Brain pericyte (primary cell): ENCODE data around the gene NPHP1.
"Not testable (repeated sequence)": the region's sequence is repeated elsewhere in the genome, so short reads cannot be mapped to it uniquely, and the experiment has no call there.

Experiments
- DNase-seq: peaks from one replicate; pipeline ENCODE4 v3.0.0-alpha.2; 2012; ENCODE audit warnings: low read depth, low spot score

Gene NPHP1

GRCh38 chr2:110126906-110127305 lies 77.9 kb downstream of the NPHP1 start:
- no peak for DNase-seq

GRCh38 chr2:110126086-110126773 lies 78.6 kb downstream of the NPHP1 start:
- DNase-seq, result no peak

- DNase-seq, result no peak
Observed at GRCh38 chr2:110124939-110125691, 79.7 kb downstream of the NPHP1 start.

GRCh38 chr2:110124038-110124825 lies 80.6 kb downstream of the NPHP1 start:
- no peak for DNase-seq

- no peak for DNase-seq
Observed at GRCh38 chr2:110121592-110121991, 83.2 kb downstream of the NPHP1 start.

- DNase-seq, result no peak
Observed at GRCh38 chr2:110121052-110121334, 83.8 kb downstream of the NPHP1 start.

GRCh38 chr2:110120171-110121051 lies 84.4 kb downstream of the NPHP1 start:
- no peak for DNase-seq

- no peak for DNase-seq
Observed at GRCh38 chr2:110116033-110116710, 88.6 kb downstream of the NPHP1 start.

GRCh38 chr2:110115291-110116032 lies 89.4 kb downstream of the NPHP1 start, which contains the start of gene MALL:
TSS of gene MALL (minus strand) at chr2:110115822. CDS start at chr2:110115792, 30 bp downstream.
- DNase-seq, result no peak

GRCh38 chr2:110114831-110115255 lies 90.0 kb downstream of the NPHP1 start:
- DNase-seq, result no peak

GRCh38 chr2:110113961-110114591 lies 90.7 kb downstream of the NPHP1 start:
- DNase-seq, result no peak

- not testable (repeated sequence) for DNase-seq
Observed at GRCh38 chr2:110108291-110108690, 96.5 kb downstream of the NPHP1 start.

- no peak for DNase-seq
Observed at GRCh38 chr2:110107092-110108079, 97.4 kb downstream of the NPHP1 start.

GRCh38 chr2:110106642-110107041 lies 98.2 kb downstream of the NPHP1 start:
- DNase-seq, result no peak

GRCh38 chr2:110105608-110106467 lies 99.0 kb downstream of the NPHP1 start:
- no peak for DNase-seq

GRCh38 chr2:110105183-110105582 lies 99.6 kb downstream of the NPHP1 start:
- DNase-seq, result no peak

GRCh38 chr2:110104025-110104771 lies 100.6 kb downstream of the NPHP1 start:
- DNase-seq, result no peak
